Dedifferentiated amniotic fluid mesenchymal stem cell (primary cell): ENCODE results near the gene COG1.
A peak's percentile ranks its signal among the peaks of the same experiment; 100 is the strongest.

Source experiments
- DNase-seq: peaks from one replicate; pipeline ENCODE4 v3.0.0-alpha.2; 2016; ENCODE audit errors: extremely low spot score

COG1 gene

GRCh38 chr17:73230088-73230487 lies 37.2 kb downstream of the COG1 start:
- no peak for DNase-seq

- peak; percentile 15 for DNase-seq
These were observed 38.5 kb downstream of the COG1 start for GRCh38 chr17:73231395-73231794.

- peak; percentile 90 for DNase-seq
These were observed 39.2 kb downstream of the COG1 start for GRCh38 chr17:73231841-73232586.

GRCh38 chr17:73232587-73233373 lies 39.9 kb downstream of the COG1 start:
- peak; percentile 14 for DNase-seq

- DNase-seq = no peak
These were observed 41.9 kb downstream of the COG1 start for GRCh38 chr17:73234736-73235135.

- no peak for DNase-seq
These were observed 44.9 kb downstream of the COG1 start for GRCh38 chr17:73237714-73238113.

GRCh38 chr17:73240561-73240960 lies 47.7 kb downstream of the COG1 start:
- DNase-seq = peak; percentile 3

- no peak for DNase-seq
These were observed 54.9 kb downstream of the COG1 start for GRCh38 chr17:73247726-73248125.

GRCh38 chr17:73248532-73248931 lies 55.7 kb downstream of the COG1 start:
- DNase-seq = no peak

- DNase-seq = peak; percentile 11
These were observed 56.8 kb downstream of the COG1 start for GRCh38 chr17:73249700-73250099.

GRCh38 chr17:73250851-73251640 lies 58.2 kb downstream of the COG1 start:
- DNase-seq = peak; percentile 12

- no peak for DNase-seq
These were observed 59.0 kb downstream of the COG1 start for GRCh38 chr17:73251871-73252270.

- DNase-seq = peak; percentile 14
These were observed 62.9 kb downstream of the COG1 start for GRCh38 chr17:73255671-73256181.

- DNase-seq = no peak
These were observed 63.4 kb downstream of the COG1 start for GRCh38 chr17:73256220-73256619.

- peak; percentile 4 for DNase-seq
These were observed 64.7 kb downstream of the COG1 start for GRCh38 chr17:73257516-73257915.
